ENCODE measurements around the gene ELMOD1. TPM values are rescaled to one million over a fixed set of nuclear protein-coding genes. Genes with fewer than 3 reads are reported as not detected.
A peak's percentile ranks its signal among the peaks of the same experiment; 100 is the strongest.

ELMOD1 gene
- total RNA-seq, 1 donor from 2014 or later = 0.55 TPM

DNA sequence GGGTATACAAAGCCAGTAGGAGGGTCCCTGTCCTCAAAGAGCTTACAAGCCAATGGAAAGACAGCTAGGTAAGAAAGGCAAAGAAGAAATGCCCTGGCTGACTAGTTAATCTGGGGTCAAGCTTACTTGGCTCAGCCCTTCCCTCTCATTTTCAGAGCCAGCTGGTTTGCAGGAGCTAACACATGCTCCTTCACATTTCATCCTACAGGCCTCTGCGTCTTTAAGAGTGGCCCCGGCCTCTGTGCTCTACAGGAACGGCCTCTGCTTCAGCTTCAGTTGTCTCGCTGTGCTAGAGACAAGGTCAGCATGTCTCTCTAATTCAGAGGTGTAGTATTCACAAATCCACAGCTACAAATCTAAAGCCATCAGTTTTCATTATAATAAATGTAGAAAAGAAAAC, 40.6 kb upstream of the ELMOD1 start:
- Mint-ChIP-seq H3K36me3 (ENCODE audit: insufficient read depth) (peaks cover 7% of the 10 kb centered on the region), H3K4me3 (ENCODE audit: low read depth) (no peak overlapping the region), H3K9me3 (ENCODE audit: low read depth) (no peaks in the 10 kb centered on the region), H3K4me1 (ENCODE audit: low read depth) (peaks cover 3% of the 10 kb centered on the region), H3K27ac (no peak overlapping the region), H3K27me3 (no peaks in the 10 kb centered on the region)
- DNase-seq (ENCODE audit: low spot score, unreplicated experiment) = no peak
- TF ChIP-seq, protein P1, sequence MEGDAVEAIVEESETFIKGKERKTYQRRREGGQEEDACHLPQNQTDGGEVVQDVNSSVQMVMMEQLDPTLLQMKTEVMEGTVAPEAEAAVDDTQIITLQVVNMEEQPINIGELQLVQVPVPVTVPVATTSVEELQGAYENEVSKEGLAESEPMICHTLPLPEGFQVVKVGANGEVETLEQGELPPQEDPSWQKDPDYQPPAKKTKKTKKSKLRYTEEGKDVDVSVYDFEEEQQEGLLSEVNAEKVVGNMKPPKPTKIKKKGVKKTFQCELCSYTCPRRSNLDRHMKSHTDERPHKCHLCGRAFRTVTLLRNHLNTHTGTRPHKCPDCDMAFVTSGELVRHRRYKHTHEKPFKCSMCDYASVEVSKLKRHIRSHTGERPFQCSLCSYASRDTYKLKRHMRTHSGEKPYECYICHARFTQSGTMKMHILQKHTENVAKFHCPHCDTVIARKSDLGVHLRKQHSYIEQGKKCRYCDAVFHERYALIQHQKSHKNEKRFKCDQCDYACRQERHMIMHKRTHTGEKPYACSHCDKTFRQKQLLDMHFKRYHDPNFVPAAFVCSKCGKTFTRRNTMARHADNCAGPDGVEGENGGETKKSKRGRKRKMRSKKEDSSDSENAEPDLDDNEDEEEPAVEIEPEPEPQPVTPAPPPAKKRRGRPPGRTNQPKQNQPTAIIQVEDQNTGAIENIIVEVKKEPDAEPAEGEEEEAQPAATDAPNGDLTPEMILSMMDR (IDR thresholded peaks at IDR 0.05; ENCODE audit: unreplicated experiment) = no peak

DNA sequence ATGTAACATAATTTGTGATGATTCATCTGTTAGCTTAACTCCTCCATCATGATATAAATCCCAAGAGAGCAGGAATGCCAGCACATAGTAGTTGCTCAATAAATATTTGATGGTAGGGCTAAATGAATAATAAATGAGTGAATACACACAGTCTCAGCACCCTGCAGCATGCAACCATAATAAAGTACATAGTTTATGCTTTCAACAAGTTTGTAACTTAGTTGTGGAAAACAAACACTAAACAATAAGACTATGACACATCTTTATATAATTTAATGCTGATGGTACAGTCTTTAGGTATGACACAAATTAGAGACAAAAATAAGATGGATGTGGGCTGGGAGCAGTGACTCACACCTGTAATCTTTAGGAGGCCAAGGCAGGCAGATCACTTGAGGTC, 29.3 kb upstream of the ELMOD1 start:
- no peaks in the 10 kb centered on the region for H3K9me3 Mint-ChIP-seq (ENCODE audit: low read depth)
- TF ChIP-seq, protein P1 (IDR thresholded peaks at IDR 0.05; ENCODE audit: unreplicated experiment) = no peak
- H3K4me3 Mint-ChIP-seq (ENCODE audit: low read depth) = no peak overlapping the region
- no peaks in the 10 kb centered on the region for H3K27me3 Mint-ChIP-seq
- H3K27ac Mint-ChIP-seq = no peak overlapping the region
- no peak for DNase-seq (ENCODE audit: low spot score, unreplicated experiment)
- H3K4me1 Mint-ChIP-seq (ENCODE audit: low read depth) = peaks cover 17% of the 10 kb centered on the region
- H3K36me3 Mint-ChIP-seq (ENCODE audit: insufficient read depth) = peaks cover 2% of the 10 kb centered on the region

- Mint-ChIP-seq H3K9me3 (ENCODE audit: low read depth) (no peaks in the 10 kb centered on the region), H3K36me3 (ENCODE audit: insufficient read depth) (peaks cover 2% of the 10 kb centered on the region), H3K4me3 (ENCODE audit: low read depth) (no peak overlapping the region), H3K27ac (no peak overlapping the region), H3K27me3 (peaks cover 2% of the 10 kb centered on the region), H3K4me1 (ENCODE audit: low read depth) (peaks cover 17% of the 10 kb centered on the region)
- no peak for DNase-seq (ENCODE audit: low spot score, unreplicated experiment)
- TF ChIP-seq, protein P1 (IDR thresholded peaks at IDR 0.05; ENCODE audit: unreplicated experiment) = no peak
These were observed 28.2 kb upstream of the ELMOD1 start for GRCh38 chr11:107562647-107563208.

DNA sequence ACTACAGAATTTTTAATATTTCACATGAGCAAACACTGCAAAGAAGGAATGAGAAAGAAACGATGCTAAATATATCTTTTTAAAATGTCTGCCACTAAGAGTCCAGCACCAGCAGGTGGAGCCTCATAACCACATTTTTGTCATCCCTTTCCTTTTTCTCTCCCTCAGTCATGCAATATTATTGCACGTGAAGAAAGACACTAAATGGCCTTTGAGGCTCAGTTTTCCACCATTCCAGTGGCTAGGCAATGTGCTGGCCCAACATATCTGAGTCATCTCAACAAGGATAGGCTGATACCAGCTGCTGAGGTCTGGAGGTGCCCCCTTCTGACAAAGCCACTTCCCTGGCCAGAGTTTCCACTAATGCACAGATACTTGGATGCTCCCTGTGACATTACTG, 27.2 kb upstream of the ELMOD1 start:
- Mint-ChIP-seq H3K27ac (no peak overlapping the region), H3K27me3 (peaks cover 3% of the 10 kb centered on the region), H3K9me3 (ENCODE audit: low read depth) (no peaks in the 10 kb centered on the region), H3K4me3 (ENCODE audit: low read depth) (peak overlapping the region; percentile 27), H3K4me1 (ENCODE audit: low read depth) (peaks cover 17% of the 10 kb centered on the region), H3K36me3 (ENCODE audit: insufficient read depth) (peaks cover 2% of the 10 kb centered on the region)
- DNase-seq (ENCODE audit: low spot score, unreplicated experiment) = no peak
- TF ChIP-seq, protein P1 (IDR thresholded peaks at IDR 0.05; ENCODE audit: unreplicated experiment) = peak; percentile 68

DNA sequence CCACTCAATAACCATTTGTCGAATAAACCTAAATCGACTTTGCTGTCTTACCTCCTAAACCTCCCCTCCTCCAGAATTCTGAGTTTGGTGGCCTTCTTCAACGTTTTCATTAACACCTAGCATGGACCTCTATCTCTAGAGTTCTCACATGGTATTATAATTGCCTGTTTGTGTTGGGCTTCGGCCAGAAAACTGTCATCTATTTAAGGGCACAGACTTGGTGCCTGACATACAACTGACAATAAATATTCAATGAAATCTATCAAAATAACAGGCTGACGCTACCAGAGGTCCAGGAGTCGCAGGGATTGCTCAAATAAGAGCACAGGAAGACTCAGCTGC, 26.1 kb upstream of the ELMOD1 start:
- peak overlapping the region; percentile 85 for H3K27ac Mint-ChIP-seq
- peak overlapping the region; percentile 96 for H3K4me3 Mint-ChIP-seq (ENCODE audit: low read depth)
- no peaks in the 10 kb centered on the region for H3K9me3 Mint-ChIP-seq (ENCODE audit: low read depth)
- H3K36me3 Mint-ChIP-seq (ENCODE audit: insufficient read depth) = no peaks in the 10 kb centered on the region
- H3K4me1 Mint-ChIP-seq (ENCODE audit: low read depth) = peaks cover 14% of the 10 kb centered on the region
- H3K27me3 Mint-ChIP-seq = peaks cover 3% of the 10 kb centered on the region
- DNase-seq (ENCODE audit: low spot score, unreplicated experiment) = no peak
- TF ChIP-seq, protein P1 (IDR thresholded peaks at IDR 0.05; ENCODE audit: unreplicated experiment) = no peak
